Transverse colon (tissue), 4 donors: Measurements from ENCODE around the gene TBCD.

ENCODE experiments used
- EP300 ChIP-seq: sonication (generic); formaldehyde crosslinking; IDR thresholded peaks from one replicate; pipeline ENCODE4 v1.6.1; 2017; ENCODE audit warnings: antibody characterized with exemption, low read depth
- POLR2A ChIP-seq: fragments of 450-650 bp; IDR thresholded peaks from one replicate; pipeline ENCODE4 v1.6.1; 2016; ENCODE audit warnings: antibody characterized with exemption, mild to moderate bottlenecking, moderate library complexity
- POLR2AphosphoS5 ChIP-seq, 3 donors: sonication (generic); formaldehyde crosslinking; IDR thresholded peaks; one replicate each; pipeline ENCODE4 v1.6.1; 2016; ENCODE audit warnings: antibody characterized with exemption in 3 of 3
- TF ChIP-seq, protein P1 (sequence below), 5 experiments: fragments of 200-600 bp in 3 of 5; fragments of 450-650 bp in 2 of 5; sonication (generic) in 3 of 5; IDR thresholded peaks; 1 replicate in 2 of 5; 2 replicates in 3 of 5; pipeline ENCODE4 v1.5.1; 2016 to 2017; ENCODE audit warnings: antibody characterized with exemption in 5 of 5, inconsistent platforms in 3 of 5, mild to moderate bottlenecking in 2 of 5, moderate library complexity in 1 of 5

DNA sequence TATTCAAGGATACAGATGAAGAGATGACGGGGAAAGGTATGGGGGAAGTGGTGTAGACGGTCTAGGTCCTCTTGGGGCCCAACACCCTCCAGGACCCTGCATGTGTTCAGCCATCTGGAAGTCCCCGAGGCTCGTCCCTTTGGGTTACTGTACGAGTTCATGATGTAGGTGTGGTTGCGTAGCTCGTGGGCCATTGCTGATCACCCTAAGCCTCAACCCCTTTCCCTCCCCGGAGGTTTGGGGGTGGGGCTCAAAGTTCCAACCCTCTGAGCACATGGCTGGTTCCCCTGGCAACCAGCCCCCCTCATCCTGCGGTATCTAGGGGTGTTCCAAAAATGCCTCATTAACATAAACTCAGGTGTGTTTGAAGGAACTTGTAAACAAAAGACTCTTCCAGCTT is 228.8 kb downstream of the TBCD start:
- TF ChIP-seq, protein P1, sequence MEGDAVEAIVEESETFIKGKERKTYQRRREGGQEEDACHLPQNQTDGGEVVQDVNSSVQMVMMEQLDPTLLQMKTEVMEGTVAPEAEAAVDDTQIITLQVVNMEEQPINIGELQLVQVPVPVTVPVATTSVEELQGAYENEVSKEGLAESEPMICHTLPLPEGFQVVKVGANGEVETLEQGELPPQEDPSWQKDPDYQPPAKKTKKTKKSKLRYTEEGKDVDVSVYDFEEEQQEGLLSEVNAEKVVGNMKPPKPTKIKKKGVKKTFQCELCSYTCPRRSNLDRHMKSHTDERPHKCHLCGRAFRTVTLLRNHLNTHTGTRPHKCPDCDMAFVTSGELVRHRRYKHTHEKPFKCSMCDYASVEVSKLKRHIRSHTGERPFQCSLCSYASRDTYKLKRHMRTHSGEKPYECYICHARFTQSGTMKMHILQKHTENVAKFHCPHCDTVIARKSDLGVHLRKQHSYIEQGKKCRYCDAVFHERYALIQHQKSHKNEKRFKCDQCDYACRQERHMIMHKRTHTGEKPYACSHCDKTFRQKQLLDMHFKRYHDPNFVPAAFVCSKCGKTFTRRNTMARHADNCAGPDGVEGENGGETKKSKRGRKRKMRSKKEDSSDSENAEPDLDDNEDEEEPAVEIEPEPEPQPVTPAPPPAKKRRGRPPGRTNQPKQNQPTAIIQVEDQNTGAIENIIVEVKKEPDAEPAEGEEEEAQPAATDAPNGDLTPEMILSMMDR (IDR thresholded peaks at IDR 0.05): no peak
- TF ChIP-seq POLR2A: no peak
- TF ChIP-seq EP300: no peak
- no peak for TF ChIP-seq POLR2AphosphoS5 (IDR thresholded peaks at IDR 0.05)
